Cerebellar nuclear complex (tissue), 1 donor: ENCODE results near the gene FIP1L1.
"Not testable (repeated sequence)": the region's sequence is repeated elsewhere in the genome, so short reads cannot be mapped to it uniquely, and the experiment has no call there.

ENCODE experiments used
- DNase-seq, 2 experiments: peaks; one replicate each; lab custom pipeline; 2025; lab: John Stamatoyannopoulos, UW

Gene FIP1L1, protein sequence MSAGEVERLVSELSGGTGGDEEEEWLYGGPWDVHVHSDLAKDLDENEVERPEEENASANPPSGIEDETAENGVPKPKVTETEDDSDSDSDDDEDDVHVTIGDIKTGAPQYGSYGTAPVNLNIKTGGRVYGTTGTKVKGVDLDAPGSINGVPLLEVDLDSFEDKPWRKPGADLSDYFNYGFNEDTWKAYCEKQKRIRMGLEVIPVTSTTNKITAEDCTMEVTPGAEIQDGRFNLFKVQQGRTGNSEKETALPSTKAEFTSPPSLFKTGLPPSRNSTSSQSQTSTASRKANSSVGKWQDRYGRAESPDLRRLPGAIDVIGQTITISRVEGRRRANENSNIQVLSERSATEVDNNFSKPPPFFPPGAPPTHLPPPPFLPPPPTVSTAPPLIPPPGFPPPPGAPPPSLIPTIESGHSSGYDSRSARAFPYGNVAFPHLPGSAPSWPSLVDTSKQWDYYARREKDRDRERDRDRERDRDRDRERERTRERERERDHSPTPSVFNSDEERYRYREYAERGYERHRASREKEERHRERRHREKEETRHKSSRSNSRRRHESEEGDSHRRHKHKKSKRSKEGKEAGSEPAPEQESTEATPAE

DNA sequence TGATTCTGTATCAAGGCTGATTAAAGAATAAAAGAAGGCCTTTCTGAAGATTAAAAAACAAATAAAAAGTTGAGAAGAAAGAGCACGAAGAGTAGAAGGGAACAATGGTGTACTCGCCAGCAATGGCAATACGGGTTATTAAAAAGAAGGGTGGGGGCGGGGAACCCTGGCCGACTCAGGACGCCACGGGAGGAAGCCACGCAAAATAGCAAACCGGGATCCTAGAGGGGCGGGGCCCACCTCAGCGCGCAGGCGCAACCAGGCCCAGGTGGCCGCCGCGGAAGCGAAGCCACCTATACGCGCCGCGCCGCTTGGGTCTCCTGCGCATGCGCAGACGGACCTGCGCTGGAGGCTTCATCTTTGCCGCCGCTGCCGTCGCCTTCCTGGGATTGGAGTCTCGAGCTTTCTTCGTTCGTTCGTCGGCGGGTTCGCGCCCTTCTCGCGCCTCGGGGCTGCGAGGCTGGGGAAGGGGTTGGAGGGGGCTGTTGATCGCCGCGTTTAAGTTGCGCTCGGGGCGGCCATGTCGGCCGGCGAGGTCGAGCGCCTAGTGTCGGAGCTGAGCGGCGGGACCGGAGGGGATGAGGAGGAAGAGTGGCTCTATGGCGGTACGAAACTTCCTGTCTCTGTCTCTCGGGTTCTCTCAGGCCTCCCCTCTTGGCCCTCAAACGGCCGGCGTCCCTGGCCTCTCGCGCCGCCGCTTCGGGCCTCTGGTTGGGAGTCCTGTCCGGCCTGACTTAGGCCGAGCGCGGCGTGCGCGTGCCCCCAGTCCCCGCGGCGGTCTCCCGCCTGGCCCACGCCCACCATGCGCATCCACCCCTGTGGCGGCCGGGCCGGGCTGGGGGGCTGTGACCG, at the start of gene FIP1L1:
Gene FIP1L1, plus strand, starts transcription at position 323 of the 852 bp plus-strand sequence. Its CDS starts 198 bp downstream, at position 521.
- DNase-seq = peak; percentile 42 to 43

DNA sequence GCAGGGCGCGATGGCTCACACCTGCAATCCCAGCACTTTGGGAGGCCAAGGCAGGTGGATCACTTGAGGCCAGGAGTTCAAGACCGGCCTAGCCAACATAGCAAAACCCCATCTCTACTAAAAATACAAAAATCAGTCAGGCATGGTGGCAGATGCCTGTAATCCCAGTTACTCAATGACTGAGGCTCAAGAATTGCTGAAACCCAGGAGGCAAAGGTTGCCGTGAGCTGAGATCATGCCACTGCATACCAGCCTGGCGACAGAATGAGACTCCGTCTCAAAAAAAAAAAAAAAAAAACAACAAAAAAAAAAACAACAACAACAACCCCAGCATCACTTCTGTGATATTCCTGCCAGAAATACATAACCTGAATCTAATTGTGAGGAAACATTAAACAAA, 42.5 kb upstream of the FIP1L1 start:
- DNase-seq = not testable (repeated sequence)

DNA sequence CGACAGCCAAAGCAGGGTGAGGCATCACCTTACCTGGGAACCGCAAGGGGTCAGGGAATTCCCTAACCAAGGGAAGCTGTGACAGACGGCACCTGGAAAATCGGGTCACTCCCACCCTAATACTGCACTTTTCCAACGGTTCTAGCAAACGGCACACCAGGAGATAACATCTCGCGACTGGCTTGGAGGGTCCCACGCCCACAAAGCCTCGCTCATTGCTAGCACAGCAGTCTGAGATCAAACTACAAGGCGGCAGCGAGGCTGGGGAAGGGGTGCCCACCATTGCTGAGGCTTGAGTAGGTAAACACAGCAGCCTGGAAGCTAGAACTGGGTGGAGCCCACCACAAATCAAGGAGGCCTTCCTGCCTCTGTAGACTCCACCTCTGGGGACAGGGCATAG, 37.3 kb upstream of the FIP1L1 start:
- not testable (repeated sequence) for DNase-seq

DNA sequence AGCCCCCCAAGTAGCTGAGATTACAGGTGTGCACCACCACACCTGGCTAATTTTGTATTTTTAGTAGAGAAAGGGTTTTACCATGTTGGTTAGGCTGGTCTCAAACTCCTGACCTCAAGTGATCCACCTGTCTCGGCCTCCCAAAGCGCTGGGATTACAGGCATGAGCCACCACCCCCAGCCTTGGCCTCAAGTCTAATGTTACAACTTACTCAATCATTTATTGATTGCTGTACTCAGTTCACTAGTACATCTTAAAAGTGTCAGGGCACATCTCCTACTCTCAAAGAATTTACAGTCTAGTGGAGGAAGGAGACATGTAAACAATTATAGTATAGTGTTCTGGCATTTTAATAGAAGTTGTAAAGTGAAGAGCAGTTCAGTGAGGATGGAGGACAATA, 31.0 kb upstream of the FIP1L1 start:
- not testable (repeated sequence) for DNase-seq

DNA sequence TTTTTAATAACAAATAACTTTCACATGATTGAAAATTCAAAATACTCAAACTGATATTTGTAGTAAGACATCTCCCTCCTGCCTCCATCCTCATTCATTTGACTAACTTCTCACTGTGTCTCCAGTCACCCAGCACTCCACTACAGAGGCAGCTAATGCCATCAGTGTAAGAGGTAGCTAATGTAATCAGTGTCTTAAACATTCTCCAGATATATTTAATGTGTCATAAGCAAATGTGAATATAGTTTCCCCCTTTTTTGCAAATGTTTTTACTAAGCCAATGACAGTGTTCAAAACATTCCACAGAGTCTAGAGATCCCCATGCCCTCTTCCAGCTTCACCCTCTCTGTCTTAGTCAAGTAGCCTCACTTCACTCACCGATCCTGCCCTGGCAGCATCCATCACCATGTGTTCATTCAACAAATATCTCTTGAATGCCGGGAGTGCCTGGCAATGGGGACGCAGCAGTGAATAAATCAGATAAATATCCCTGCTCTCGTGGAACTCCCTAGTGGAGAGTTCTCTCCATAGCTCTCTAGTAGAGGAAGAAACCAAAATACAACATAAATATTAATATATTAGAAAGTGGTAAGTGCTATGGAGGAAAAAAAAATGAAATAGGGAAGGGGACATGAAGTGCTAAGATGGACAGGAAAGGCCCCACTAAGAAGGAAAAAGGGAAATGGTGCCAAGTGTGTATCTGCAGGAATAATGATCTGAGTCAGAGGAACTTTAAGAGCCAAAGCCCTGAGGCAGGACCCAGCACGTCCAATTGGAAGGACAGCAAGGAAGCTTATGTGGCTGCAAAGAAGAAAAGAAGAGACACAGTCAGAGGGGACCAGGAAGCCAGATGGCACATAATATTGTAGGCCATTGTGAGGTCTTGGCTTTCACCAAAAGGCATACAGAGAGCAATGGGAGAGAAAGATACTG, 30.3 kb upstream of the FIP1L1 start:
- DNase-seq = no peak

DNA sequence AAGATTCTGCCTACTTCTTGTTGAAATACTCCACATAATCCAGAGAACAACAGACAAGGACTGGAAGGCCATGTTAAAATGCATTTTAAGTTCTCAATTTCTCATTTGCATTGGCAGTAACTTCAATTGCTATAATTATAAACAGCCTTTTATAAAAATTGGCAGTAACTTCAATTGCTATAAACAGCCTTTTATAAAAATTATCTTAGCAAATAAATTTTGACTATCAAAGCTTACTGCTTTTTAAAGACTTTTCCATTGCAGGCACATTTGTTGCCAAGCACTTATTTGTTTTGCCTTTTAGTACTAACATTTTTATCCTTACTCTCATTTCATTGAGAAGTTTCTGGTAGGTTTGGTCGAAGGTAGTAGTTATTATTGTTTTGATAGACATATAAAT, 29.4 kb upstream of the FIP1L1 start:
- no peak for DNase-seq

DNA sequence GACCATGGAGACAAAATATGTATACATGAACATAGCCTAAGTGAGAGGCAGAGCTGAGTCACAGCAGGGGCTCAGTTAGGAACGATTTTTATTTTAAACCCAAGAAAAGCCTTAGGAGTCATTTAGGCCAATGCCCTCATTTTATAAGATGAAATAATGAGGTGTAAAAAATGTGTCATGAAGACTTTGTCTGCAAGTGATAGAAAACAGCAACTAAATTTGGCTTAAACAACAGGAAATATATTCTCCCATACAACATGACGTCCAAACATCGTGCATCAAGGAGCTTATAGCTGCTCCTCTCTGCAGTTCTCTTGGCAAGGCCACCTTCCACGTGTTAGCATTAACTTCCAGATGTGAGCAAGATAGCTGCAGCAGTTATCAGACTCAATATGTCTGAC, 28.4 kb upstream of the FIP1L1 start:
- DNase-seq = no peak

DNA sequence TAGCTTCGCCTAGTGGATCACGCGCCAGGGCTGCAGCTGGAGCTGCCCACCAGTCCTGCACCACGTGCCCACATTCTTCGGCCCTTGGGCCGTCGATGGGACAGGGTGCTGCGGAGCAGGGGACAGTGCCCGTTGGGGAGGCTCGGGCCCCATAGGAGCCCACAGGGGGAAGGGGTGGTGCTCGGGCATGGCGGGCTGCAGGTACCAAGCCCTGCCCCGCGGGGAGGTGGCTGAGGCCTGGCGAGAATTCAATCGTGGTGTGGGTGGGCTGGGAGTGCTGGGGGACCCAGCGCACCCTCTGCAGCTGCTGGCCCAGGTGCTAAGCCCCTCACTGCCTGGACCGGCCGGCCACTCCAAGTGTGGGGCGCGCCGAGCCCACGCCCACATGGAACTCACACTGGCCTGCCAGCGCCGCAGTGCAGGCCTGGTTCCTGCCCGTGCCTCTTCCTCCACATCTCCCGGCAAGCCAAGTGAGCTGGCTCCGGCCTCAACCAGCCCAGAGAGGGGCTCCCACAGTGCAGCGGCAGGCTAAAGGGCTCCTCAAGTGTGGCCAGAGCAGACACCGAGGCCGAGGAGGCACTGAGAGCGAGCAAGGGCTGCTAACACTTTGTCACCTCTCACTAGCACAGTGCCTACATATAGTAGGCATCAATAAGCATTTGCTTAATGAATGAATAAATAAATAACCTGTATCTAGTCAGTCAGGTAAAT, 23.3 kb upstream of the FIP1L1 start:
- DNase-seq = no peak

DNA sequence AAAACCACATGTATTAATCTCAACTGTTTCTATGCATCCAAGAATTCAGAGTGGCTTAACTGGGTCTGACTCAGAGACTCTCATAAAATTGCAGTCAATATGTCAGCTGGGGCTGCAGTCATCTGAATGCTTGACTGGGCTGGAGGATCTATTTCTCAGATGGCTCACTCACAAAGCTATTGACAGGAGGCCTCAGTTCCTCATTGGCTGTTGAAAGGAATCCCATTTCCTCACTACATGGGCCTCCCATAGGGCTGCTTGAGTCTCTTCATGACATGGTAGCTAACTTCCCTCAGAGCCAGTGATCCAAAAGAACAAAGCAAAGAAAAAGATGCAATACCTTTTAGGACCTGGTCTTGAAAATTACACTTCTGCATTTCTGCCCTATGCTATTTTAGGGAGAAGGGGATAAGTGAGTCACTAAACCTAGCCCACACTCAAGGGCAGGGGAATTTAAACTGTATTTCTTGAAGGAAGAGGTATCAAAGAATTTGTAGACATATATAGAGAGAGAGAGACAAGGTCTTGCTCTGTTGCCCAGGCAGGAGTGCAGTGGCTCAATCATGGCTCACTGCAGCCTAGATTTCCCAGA, 21.4 kb upstream of the FIP1L1 start:
- no peak for DNase-seq

DNA sequence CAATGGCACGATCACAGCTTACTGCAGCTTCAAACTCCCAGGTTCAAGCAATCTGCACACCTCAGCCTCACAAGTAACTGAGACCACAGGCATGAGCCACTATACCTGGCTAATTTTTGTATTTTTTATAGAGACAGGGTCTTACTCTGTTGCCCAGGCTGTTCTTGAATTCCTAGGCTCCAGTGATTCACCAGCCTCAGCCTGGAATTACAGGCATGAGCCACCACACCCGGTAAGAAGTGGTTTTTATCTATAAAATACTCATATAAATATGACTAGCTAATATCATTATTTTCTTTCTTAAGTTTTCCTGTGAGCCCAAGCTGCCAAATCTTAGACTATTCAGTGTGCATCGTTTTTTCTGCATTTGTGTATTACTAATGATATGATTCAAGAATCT, 16.0 kb upstream of the FIP1L1 start:
- DNase-seq = no peak

DNA sequence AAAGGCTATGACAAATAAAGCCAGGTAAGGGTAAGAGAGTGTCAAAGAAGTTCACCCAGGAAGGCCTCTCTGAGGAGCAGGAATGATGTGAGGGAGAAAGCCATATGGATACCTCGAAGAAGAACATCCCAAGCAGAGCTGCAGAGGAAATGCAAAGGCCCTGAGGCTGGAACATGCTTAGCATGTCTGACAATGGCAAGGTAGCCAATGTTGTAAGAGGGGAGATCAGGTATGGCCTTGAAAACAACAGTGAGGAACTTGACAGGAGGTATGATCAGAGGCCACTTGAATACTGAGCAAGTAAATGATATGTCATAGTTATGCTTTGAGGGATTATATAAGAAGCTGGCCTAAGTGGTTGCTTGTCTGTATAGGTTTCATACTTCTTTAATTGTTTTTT, 15.3 kb upstream of the FIP1L1 start:
- DNase-seq = no peak

DNA sequence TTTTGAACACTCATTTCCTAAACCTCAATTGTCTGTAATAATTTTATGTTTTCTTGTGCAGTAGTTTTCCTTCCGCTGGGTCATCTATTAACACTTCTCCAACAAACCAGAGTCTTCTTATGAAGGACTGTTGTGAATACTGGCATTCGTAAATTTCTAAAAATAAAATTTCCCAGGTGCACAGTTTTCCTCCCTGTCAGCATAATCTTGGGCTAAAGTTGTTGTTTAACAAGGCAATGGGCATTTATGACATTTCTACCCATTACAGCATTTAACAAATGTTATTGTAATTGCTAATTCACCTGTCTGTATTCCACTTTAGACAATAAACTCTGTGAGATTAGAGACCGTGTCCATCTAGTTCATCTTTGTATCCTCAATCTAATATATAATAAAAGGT, 12.8 kb upstream of the FIP1L1 start:
- no peak for DNase-seq

DNA sequence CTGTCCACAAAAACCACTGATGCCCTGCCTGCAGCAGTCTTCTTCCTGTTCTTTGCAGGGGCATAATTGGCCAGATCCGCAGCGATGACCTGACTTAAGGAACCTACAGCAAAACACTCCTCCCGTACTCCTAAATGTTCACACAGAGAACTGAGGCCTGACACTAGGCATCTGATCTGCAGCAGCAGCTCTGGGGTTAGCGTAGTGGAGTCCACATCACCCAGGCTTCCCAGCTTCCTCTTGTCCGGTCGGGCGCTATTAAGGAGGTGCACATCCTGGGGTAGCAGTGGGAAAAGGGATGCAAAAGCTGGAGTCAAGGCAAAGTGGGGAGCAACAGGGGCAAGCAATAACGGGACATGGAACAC, 12.3 kb upstream of the FIP1L1 start:
- DNase-seq = no peak

DNA sequence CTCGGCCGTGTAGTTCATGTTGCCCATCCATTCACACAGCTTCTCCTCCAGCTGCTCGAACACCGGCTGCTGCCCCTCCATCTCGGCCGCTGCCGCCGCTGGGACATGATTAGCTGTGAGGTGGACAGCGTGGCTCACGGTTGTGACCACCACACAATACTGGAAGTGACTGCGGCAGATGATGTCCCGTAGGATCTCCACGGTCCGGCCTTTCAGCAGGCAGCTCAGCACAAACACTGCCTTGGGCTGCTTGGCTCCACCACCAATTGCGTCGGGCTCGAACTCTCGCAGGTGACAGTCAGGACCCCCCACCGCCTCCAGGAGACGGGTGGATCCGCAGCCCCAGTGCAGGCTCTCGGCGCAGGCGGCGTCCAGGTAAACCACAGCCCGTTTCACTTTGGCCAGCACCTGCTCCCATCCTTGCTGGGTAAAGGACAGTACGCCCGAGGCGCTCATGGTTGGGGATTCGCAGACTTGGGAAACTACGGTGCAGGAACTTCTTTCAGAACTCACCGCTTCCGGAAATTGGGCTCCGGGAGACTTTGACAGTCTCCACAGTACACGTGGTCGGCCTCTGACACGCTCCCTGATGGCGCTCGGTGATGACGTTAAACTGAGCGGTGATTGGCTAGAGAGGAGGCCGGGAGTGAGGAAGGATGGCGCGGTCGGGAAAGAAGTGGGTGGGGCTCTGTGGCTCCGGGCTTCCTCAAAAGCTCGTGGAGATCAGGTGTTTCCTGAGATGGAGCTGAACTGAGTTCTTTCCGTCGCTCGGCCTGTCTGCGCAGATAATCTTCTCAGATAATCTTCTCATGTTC, 11.7 kb upstream of the FIP1L1 start, which contains the start of gene SCFD2:
Gene SCFD2, minus strand, starts transcription at position 576 of the 815 bp plus-strand sequence.
- DNase-seq = peak; percentile 29 to 92

DNA sequence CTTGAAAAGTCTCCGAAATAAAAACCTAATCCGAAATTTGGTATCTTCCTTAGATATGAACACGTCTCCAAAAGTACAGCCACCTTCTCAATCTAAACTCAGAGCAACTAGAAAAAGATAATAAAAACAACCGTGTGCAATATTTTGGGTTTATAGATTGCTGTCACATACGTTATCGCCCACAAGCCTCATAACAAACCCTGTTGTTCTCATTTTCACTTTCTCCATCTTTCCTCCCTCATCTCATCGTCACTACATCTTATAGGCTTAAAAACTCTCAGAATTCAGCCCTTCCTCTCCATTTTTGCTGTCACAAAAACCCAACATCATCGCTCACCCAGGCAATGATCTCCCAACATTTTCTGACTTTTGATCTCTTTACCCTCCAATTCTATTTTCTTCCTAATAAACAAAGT, 11.1 kb upstream of the FIP1L1 start:
- no peak for DNase-seq

DNA sequence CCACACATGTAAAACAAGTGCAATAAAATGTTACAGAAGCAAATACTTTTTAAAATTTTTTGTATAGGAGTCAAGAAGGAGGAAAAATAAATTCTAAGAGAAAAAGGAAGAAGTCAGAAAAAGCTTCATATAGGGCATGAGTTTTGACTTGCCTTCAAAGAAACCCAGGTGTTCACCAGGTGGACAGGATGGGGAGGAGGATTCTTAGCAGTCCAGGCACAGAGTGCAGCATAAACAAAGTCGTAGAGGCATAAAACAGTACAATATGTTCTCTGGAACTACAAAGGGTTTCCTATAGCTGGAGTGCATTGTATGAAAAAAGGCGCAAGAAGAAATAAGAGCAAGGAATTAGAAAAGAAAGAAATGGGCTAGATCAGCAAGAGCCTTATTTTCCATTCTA, 9.7 kb upstream of the FIP1L1 start:
- DNase-seq = no peak

DNA sequence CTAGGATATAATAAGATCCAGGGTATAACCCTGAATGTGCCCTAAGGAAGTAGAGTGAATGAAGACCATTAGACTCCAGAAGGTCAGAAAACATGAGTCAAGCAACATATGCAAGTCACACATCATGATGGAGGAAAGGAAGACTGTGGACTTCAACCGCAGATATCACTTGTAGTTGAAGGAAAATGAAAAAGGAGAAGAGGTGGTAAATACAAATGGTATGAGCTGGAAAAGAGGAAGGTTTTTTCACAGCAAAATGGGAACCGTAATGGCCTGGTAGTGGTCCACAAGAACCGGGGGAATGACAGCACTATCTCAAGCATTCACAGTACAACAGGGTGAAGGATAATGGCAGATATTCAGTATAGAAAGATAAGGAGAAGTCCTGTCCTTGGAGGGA, 6.4 kb upstream of the FIP1L1 start:
- no peak for DNase-seq

DNA sequence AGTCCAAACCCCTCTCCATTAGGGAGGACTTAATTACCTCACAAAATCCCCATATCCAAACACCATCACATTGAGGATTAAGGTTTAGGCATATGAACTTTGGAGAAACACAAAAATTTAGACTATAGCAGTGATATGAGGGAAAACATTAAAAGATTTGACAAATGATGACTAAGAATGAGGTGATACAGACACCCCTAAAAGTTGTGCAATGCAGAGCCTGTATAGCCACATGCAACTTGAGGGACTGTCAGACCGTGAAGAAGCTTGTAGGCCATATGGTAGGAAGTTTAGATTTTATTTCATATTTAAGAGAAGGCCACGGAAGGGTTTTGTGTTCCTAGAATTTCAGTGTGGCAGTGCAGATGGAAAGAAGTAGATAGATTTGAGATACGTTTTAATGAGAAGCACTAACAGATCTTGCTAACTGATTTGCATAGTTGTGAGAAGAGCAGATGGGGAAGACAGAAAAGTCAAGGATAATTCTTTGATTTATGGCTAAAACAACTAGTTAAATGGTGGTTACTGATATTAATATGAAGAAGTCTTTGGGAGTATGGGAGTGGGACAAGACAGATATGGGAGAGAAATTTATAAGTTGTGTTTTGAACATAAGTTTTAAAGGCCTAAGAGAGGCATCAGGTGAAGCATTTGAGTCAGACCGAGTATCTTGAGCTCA, 5.5 kb upstream of the FIP1L1 start:
- no peak for DNase-seq

DNA sequence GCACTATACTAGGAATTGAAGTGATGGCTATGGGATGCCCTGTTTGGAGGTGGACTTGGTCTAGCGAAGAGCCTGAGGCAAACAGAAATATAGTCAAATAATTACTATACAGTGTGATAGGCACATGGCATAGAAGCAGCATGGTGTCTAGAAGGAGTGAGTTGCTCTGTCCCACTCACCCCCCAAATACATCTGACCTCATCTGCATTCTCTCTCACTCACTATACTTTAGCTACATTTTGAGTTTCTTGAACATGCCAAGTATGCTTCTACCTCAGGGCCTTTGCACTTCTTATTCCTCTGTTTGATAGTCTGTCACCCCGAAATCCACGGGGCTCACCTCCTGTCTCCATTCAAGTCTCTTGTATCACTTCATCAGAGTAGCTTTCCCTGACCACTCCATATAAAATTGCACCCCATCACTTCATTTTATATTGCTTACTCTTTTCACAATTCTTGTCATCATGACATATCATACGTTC, 2.6 kb upstream of the FIP1L1 start:
- DNase-seq = no peak
